H1 (cell line): ENCODE results near the gene ZNF692. TPM values are rescaled to one million over a fixed set of nuclear protein-coding genes. Genes with fewer than 3 reads are reported as not detected.

Experiments
- POLR2AphosphoS5 ChIP-seq: IDR thresholded peaks from 2 replicates; pipeline ENCODE4 v1.6.1; 2011; ENCODE audit warnings: low read depth, low read length
- TAF1 ChIP-seq: IDR thresholded peaks from 2 replicates; pipeline ENCODE4 v1.6.1; 2011; ENCODE audit warnings: mild to moderate bottlenecking, low read depth, low read length
- polyA plus RNA-seq, 7 experiments: library from polyadenylated mRNA; depleted of rRNA in 3 of 7; stranded (reverse) in 5 of 7; unstranded in 2 of 7; fragments of >200 nt in 5 of 7; fragments of 200-250 nt in 2 of 7; gene quantifications; 1 replicate in 5 of 7; 2 replicates in 1 of 7; 4 replicates in 1 of 7; pipeline versions ENCODE4 v1.2.1 to v1.2.3, GENCODE V29; 2011 to 2013; ENCODE audit warnings: missing spikeins in 2 of 7, mixed read lengths in 2 of 7
- total RNA-seq: library from RNA; stranded (reverse); fragmentation: NEBNext Ultra II Directional; extraction: Animal tissue kit (Norgen Biotek cat#: 25700); gene quantifications from 2 replicates; pipeline ENCODE4 v1.2.1, GENCODE V29; 2021
- TF ChIP-seq, protein P1 (sequence below): IDR thresholded peaks from 2 replicates; pipeline ENCODE4 v1.6.1; 2012; ENCODE audit warnings: low read length, inconsistent platforms

The ZNF692 gene
- total and polyA plus RNA-seq, 2 of the 8 experiments (the other 6 are each of a cell fraction or from before 2014, with no cell fraction given): 38.4 to 52.3 TPM

DNA sequence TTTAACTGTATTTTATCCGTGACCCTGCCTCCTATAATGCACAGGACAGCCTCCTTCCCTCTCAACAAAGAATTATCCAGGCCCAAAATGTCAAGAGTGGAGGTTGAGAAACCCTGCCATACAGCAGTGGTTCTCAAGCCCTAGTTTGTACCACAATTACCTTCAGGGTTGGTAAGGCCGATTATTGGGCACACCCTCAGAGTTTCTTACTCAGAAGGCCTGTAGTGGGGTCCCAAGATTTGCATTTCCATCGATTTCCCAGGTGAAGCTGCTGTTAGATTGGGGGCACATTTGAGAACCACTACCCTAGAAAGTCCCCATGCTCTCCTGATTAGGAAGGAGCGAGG is 46.8 kb upstream of the ZNF692 start (continued):
- TF ChIP-seq, protein P1, sequence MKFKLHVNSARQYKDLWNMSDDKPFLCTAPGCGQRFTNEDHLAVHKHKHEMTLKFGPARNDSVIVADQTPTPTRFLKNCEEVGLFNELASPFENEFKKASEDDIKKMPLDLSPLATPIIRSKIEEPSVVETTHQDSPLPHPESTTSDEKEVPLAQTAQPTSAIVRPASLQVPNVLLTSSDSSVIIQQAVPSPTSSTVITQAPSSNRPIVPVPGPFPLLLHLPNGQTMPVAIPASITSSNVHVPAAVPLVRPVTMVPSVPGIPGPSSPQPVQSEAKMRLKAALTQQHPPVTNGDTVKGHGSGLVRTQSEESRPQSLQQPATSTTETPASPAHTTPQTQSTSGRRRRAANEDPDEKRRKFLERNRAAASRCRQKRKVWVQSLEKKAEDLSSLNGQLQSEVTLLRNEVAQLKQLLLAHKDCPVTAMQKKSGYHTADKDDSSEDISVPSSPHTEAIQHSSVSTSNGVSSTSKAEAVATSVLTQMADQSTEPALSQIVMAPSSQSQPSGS: no peak
- TF ChIP-seq TAF1: no peak
- no peak for TF ChIP-seq POLR2AphosphoS5
